Melanocyte of skin (primary cell): Measurements from ENCODE around the gene WFDC13. TPM values are rescaled to one million over a fixed set of nuclear protein-coding genes. Genes with fewer than 3 reads are reported as not detected.

Experiments used
- small RNA-seq, 2 donors: library from RNA; depleted of rRNA; stranded (forward); fragments of <200 nt; gene quantifications; one replicate each; pipeline ENCODE3, GENCODE V24; 2012
- total RNA-seq, 2 donors: library from RNA; depleted of rRNA; stranded (reverse); fragments of >200 nt; gene quantifications; 2 replicates each; pipeline ENCODE4 v1.2.3, GENCODE V29; 2012

The WFDC13 gene
- not detected for total RNA-seq

DNA sequence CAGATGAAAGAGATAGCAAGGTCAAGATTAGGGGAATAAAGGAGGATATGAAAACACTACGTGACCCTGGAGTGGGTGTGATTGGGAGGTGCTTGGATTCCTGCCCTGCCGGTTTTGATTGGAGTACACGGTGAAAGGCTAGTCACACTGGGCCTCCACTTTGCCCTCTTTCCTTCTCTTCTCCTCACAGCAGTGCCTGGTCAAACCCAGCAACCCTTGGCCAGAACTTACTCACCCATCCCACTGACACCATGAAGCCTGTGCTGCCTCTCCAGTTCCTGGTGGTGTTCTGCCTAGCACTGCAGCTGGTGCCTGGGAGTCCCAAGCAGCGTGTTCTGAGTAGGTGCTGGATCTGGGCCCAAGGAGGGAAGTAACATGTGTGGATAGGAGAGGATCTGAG lies at the start of gene WFDC13:
Gene WFDC13, plus strand, starts transcription at position 166 of the 400 bp plus-strand sequence. Its CDS starts 86 bp downstream, at position 252.

DNA sequence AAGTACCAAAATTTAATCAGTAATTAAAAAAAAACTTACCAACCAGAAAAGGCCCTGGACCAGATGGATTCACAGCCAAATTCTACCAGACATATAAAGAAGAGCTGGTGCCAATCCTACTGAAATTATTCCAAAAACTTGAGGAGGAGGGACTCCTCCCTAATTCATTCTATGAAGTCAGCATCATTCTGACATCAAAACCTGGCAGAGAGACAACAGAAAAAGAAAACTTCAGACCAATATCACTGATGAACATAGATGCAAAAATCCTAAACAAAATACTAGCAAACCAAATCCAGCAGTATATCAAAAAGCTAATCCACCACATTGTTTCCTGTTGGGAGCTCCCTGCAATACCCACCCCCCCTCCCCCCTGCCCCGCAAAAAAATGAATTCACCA lies 31.7 kb upstream of the WFDC13 start, which contains the start of gene WFDC11:
Gene WFDC11, minus strand, starts transcription at position 101 of the 400 bp plus-strand sequence. CDS start 19,639 bp downstream, outside the sequence.

GRCh38 chr20:45704969-45705637 lies 3.3 kb downstream of the WFDC13 start, which contains the start of gene WFDC10B:
Gene WFDC10B, minus strand, starts transcription at chr20:45705019. Its CDS starts 19,027 bp downstream, at chr20:45685992.

DNA sequence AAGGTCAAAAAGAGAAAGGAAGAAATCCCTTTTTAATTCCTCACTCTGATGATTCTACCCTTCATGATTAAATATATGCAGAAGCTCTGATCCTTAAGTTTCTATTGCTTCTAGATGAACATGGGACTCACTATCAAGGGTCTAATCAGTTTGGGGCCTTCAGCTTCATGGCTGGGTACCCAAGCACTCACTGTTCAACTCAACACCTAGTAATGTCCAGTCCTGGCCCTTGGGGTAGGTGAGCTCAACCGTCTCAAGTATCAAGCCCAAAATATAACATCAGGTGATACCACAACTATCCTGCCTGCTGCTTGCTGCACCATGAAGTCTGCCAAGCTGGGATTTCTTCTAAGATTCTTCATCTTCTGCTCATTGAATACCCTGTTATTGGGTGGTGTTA lies 20.2 kb downstream of the WFDC13 start, which contains the start of gene SPINT4:
Gene SPINT4, plus strand, starts transcription at position 301 of the 400 bp plus-strand sequence. Its CDS starts 21 bp downstream, at position 322.

Small RNAs within 50 kb of the gene (small RNA-seq; reads per million reads assigned to genes)
- gene MIR3617 (0 to 0.21 reads per million in 2 donors), gene SPINT5P (0 reads per million in 2 donors)

Other genes starting within 250 kb of the WFDC13 start
- not detected for gene WFDC2, start 232.3 kb upstream of the WFDC13 start, total RNA-seq
- gene SPINT3, start 186.4 kb upstream of the WFDC13 start, total RNA-seq, result not detected
- gene WFDC6, start 162.6 kb upstream of the WFDC13 start, total RNA-seq, result not detected
- not detected for gene EPPIN, start 154.6 kb upstream of the WFDC13 start, total RNA-seq
- not detected for gene WFDC8, start 122.8 kb upstream of the WFDC13 start, total RNA-seq
- gene WFDC10A, start 72.3 kb upstream of the WFDC13 start, total RNA-seq, result not detected
- not detected for gene WFDC9, start 70.8 kb upstream of the WFDC13 start, total RNA-seq
- not detected for gene WFDC11, start 31.8 kb upstream of the WFDC13 start, total RNA-seq
- gene WFDC10B, start 3.0 kb downstream of the WFDC13 start, total RNA-seq, result not detected
- gene SPINT4, start 20.3 kb downstream of the WFDC13 start, total RNA-seq, result not detected
- under 1 TPM in 1 of 2 donors, not detected in 1; 0.33 TPM for gene WFDC3, start 89.8 kb downstream of the WFDC13 start, total RNA-seq
- gene DNTTIP1, start 89.9 kb downstream of the WFDC13 start, total RNA-seq, result 10 to 100 TPM in 1 of 2 donors, 1 to 10 TPM in 1; 6.2 to 10.3 TPM
- gene UBE2C, start 110.6 kb downstream of the WFDC13 start, total RNA-seq, result 10 to 100 TPM; 42.3 to 85.6 TPM
- not detected for gene TNNC2, start 125.3 kb downstream of the WFDC13 start, total RNA-seq
- 10 to 100 TPM; 25.6 to 34.1 TPM for gene SNX21, start 131.8 kb downstream of the WFDC13 start, total RNA-seq
- 10 to 100 TPM; 41.0 to 41.6 TPM for gene ACOT8, start 155.4 kb downstream of the WFDC13 start, total RNA-seq
- gene ZSWIM3, start 155.6 kb downstream of the WFDC13 start, total RNA-seq, result 1 to 10 TPM; 4.7 to 4.8 TPM
- gene ZSWIM1, start 179.2 kb downstream of the WFDC13 start, total RNA-seq, result 10 to 100 TPM in 1 of 2 donors, 1 to 10 TPM in 1; 10.0 to 10.7 TPM
- gene SPATA25, start 185.6 kb downstream of the WFDC13 start, total RNA-seq, result under 1 TPM in 1 of 2 donors, not detected in 1; 0.69 TPM
- 1 to 10 TPM; 3.3 to 4.1 TPM for gene NEURL2, start 189.2 kb downstream of the WFDC13 start, total RNA-seq
- gene CTSA, start 189.3 kb downstream of the WFDC13 start, total RNA-seq, result 10 to 100 TPM; 89.8 to 92.9 TPM
- 10 to 100 TPM; 41.3 to 52.0 TPM for gene PLTP, start 210.1 kb downstream of the WFDC13 start, total RNA-seq
- 10 to 100 TPM; 12.7 to 13.8 TPM for gene PCIF1, start 232.6 kb downstream of the WFDC13 start, total RNA-seq